Erythroblast (primary cell): ENCODE results near the gene OSGEP.
A peak's percentile ranks its signal among the peaks of the same experiment; 100 is the strongest.

Experiments
- DNase-seq, 2 experiments: peaks; one replicate each; lab custom pipeline; 2025; lab: John Stamatoyannopoulos, UW
- GATA1 ChIP-seq: IDR thresholded peaks from 2 replicates; pipeline ENCODE4 v1.6.1; 2011; ENCODE audit warnings: low read depth, mild to moderate bottlenecking, control low read depth, low read length, moderate library complexity
- POLR2A ChIP-seq: IDR thresholded peaks from 2 replicates; pipeline ENCODE4 v1.6.1; 2011; ENCODE audit warnings: mild to moderate bottlenecking, low read length

The OSGEP gene

GRCh38 chr14:20454516-20455354 is at the start of gene OSGEP, which contains the start of gene APEX1:
TSS of gene OSGEP (minus strand) at chr14:20454812. CDS start at chr14:20454683, 129 bp downstream.
TSS of gene APEX1 (plus strand) at chr14:20455226. CDS start at chr14:20455646, 420 bp downstream.
- TF ChIP-seq POLR2A = peak; percentile 98
- TF ChIP-seq GATA1 = no peak
- DNase-seq = peak; percentile 99 to 100

GRCh38 chr14:20503898-20504297 is 49.3 kb upstream of the OSGEP start:
- TF ChIP-seq POLR2A (no peak), GATA1 (no peak)
- no peak for DNase-seq

DNA sequence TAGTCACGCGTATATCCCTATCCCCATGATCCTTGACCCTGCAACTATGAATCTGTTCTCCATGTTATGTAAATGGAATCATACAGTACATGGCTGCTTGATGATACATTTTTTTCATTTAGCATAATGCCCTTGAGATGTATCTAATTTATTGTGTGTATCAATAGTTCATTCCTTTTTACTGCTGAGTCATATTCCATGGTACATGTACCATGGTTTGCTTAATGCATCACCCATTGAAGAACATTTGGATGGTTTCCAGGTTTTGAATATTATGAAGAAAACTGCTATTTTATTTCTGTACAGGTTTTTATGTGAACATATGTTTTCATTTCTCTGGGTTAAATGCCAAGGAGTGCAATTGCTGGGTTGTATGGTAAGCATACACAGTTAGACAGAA is 46.7 kb upstream of the OSGEP start:
- TF ChIP-seq POLR2A = no peak
- no peak for TF ChIP-seq GATA1

GRCh38 chr14:20499881-20500280 is 45.3 kb upstream of the OSGEP start:
- no peak for DNase-seq
- TF ChIP-seq POLR2A = no peak
- TF ChIP-seq GATA1 = no peak

More for the DNA sequence above, 46.7 kb upstream of the OSGEP start:
- no peak for DNase-seq

DNA sequence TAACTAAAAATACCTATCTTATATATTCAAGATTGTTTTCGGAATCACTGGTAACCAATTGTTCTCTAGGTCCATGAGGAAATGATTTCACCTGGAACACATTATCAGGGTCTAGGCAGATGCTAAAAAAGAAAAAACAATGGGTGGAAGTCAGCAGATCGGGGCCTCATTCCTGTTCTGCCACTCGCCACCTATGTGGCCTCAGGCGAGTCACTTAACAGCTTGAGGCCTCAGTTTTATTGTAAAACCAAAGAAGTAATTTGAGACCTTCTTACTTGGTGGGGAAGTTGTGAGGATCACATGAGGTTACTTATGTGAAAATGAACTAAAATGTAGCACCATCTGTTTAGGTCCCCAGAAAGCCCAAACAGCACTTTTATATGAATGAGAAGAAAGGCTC is 44.5 kb upstream of the OSGEP start:
- DNase-seq = no peak
- TF ChIP-seq POLR2A = no peak
- TF ChIP-seq GATA1 = no peak

GRCh38 chr14:20498622-20499021 is 44.0 kb upstream of the OSGEP start:
- no peak for TF ChIP-seq POLR2A
- TF ChIP-seq GATA1 = no peak
- DNase-seq = no peak

- DNase-seq = no peak
- TF ChIP-seq GATA1 (no peak), POLR2A (no peak)
These were observed 40.5 kb upstream of the OSGEP start for GRCh38 chr14:20494935-20495766.

DNA sequence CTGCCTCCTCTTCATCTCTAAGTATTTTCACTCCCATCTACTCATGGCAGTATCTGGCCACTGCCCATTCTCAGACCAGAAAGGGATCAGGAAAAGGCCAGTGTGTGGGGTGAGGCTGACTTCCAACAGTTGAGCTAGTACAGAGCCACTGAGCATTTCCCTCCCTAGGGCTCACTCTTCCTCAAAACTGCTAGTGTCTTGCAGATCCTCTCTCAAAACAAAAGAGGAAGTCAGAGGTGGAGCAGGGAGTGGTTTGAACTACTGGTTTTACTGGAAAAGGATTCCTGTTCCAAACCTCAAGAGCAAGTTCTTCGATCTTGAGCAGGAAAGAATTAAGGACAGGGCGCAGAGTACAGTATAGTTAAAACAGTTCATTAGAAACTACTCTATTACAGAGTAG is 39.0 kb upstream of the OSGEP start:
- DNase-seq = no peak

DNA sequence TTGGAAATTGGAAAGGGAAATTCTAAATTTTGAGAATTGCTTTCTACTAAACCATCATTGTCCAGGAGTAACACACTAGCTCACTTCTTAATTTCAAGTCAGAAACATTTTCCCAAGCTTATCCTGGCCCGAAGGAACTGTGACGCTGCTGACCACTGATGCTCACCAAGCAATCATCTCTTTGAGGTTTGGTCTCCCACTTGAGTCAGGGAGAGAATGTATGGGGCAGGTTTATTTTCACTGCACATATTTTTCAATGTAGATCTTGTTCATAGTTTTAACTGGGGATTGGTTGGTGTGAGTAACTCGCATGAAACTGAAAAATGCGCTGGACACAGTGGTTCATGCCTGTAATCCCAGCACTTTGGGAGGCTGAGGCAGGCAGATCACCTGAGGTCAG is 37.9 kb upstream of the OSGEP start:
- TF ChIP-seq GATA1 (no peak), POLR2A (no peak)
- no peak for DNase-seq

More for the DNA sequence above, 39.0 kb upstream of the OSGEP start:
- no peak for TF ChIP-seq POLR2A
- no peak for TF ChIP-seq GATA1

DNA sequence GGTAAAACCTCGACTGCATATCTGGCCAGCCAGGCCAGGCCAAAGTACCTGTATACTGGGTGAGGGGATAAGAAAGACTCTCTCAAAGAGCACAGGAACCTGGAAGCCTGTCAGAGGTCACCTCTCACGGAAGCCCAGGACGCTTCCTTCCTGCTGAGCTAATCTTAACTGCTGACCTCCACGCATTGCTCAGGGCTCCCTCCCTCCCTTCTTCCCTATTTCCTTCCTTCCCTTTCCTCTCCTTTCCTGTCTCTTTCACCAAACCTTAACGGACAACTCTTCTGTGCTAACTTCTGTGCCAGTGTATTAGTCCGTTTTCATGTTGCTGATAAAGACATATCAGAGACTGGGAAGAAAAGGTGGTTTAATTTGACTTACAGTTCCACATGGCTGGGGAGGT is 36.0 kb upstream of the OSGEP start:
- no peak for TF ChIP-seq GATA1
- TF ChIP-seq POLR2A = no peak
- DNase-seq = no peak

DNA sequence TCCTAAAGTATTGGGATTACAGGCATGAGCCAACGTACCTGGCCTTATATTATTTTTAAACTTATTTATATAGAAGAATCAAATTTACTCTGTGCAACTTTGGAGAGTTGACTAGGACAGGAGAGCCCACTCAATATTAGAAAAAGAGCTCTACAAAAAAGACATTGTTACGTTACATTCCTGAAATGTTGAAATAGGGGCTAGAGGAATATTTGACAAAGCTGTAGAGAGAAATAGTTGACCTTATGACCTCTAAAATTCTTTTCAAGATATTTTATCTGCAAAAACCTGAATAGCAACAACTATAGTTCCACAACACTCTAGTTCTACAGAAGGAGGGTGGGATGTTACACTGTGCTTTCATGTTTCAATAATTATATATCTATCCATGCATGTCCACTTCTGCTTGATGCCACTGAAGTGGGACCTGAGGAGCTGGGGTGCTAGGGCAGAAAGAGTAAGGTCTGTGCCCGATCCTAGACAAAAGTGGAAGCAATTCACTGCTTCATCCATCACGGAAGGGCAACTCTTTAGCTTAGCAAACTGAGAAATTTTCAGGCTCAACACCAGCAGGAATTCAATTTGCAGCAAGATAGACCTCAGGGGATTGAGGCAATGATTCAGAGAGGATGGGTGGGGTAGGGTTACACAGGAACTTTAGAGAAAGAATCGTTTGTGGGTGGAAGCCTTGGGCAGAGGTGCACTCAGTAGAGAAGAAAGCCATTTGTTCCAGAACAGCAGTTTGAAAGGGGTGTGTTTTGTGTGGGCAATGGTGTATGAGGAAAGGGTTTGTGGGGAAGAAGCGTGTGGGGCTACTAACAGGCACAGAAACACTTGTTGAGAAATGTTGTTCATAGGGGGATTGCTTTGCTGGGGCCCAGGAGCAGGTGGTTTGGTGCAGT is 34.7 kb upstream of the OSGEP start:
- no peak for TF ChIP-seq POLR2A
- TF ChIP-seq GATA1 = no peak
- no peak for DNase-seq

DNA sequence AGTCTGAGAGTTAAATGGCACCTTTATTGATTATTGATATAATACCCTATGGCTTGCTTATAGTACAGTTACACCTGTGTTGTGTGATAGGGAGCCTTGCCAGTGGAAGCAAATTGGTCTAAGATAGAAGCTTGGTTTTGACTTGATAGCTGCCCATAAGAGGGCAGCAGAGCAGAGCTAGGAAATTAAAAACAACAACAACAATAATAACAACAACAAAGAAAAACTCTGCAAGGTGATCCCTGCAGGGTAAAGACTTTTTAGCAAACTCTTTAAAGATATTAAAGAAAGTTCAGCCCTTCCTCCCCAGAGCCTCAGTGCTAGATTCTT is 32.7 kb upstream of the OSGEP start:
- TF ChIP-seq GATA1 (no peak), POLR2A (no peak)
- peak in 1 of 2 experiments; percentile 30 for DNase-seq

- no peak for TF ChIP-seq GATA1
- no peak for TF ChIP-seq POLR2A
- peak; percentile 27 to 59 for DNase-seq
These were observed 32.2 kb upstream of the OSGEP start for GRCh38 chr14:20486684-20487395.
